ENCODE measurements around the gene INPP5K. TPM values are rescaled to one million over a fixed set of nuclear protein-coding genes. Genes with fewer than 3 reads are reported as not detected.
A peak's percentile ranks its signal among the peaks of the same experiment; 100 is the strongest.

Gene INPP5K
- total RNA-seq, 2 experiments from 2014 or later = 199 to 207 TPM

DNA sequence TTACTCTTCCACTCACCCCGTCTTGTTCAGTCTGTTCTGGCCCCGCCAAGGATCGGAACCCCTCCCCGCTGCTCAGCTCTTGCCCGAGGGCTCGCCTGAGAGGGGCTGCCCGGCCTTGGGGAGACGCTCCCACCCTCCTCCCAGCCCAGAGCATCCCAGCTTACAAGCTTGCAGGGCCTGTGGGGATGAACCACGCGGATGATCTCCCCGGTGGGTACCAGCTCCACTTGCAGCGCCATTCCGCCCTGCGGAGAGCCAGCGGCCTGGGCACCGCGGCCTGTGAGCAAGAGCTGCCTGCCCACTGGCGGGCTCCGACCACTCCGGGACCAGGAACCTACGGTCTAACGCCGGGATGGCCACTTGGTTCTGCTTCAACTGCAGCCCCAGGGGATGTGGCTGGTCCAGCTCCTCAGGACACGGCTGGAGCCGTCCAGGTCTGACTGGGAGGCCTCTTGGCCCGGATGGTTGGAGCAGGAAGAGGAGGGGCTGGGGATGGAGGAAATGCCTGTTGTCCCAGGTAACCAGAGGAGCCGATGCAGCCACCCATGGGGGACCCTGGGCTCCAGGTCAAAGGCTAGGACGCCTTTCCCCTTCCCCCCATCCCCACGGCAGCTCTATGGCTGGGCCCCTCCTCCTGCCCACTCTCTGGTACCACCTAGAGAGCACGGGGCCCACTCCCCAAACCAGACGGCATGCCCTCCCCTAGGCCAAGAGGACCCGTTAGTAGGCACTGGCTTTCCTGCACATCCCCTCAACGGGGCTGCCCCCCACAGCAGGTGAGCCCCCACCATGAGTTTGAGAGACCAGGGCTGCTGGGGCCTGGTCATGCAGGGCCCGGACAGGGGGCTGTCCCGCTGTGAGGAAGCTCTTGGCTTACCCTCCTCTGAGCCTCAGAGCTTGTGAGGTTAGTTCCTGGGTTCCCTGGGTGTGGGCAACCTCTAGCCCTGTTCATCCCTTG lies 23.9 kb downstream of the INPP5K start, which contains the start of gene MYO1C:
TSS of gene MYO1C (minus strand) at position 438 of the 958 bp plus-strand sequence. CDS start at position 239, 199 bp downstream.
- no peaks in the 10 kb centered on the region for H3K27me3 Mint-ChIP-seq
- Histone ChIP-seq H3K27me3 (ENCODE audit: control insufficient read depth in 1 of 2, insufficient read depth in 2 of 2, low read length in 2 of 2) (no peaks in the 10 kb centered on the region), H3K4me1 (ENCODE audit: insufficient read depth, low read length) (peaks cover 52% of the 10 kb centered on the region), H3K36me3 (ENCODE audit: insufficient read depth, low read length) (peaks cover 28% of the 10 kb centered on the region), H3K4me3 (ENCODE audit: low read length) (peak within 1 kb of the TSS; percentile 49), H3K9me3 (ENCODE audit: control insufficient read depth in 1 of 2, insufficient read depth in 1 of 2, low read length in 2 of 2) (no peaks in the 10 kb centered on the region), H3K27ac (ENCODE audit: low read depth in 1 of 2, low read length in 2 of 2) (no peak within 1 kb of the TSS)
- ChIA-PET POLR2A (interaction anchor here (1.1 to 4.1 kb wide), 4 partner anchors 24 to 36 kb away, joined by 3 to 33 read pairs (median 6); partner anchors contain the start of genes CRK and INPP5K), CTCF (interaction anchor here (1.1 kb wide), 1 partner anchor 23 kb away, joined by 5 read pairs; no protein-coding TSS in a partner anchor)
- intact Hi-C loops (cut with DNase I, micrococcal nuclease) = loop anchor here (2.0 to 5.0 kb wide), 2 partner anchors 22 to 35 kb away; partner anchors contain the start of gene CRK (in 1 of the 2)
- TF ChIP-seq, protein P1, sequence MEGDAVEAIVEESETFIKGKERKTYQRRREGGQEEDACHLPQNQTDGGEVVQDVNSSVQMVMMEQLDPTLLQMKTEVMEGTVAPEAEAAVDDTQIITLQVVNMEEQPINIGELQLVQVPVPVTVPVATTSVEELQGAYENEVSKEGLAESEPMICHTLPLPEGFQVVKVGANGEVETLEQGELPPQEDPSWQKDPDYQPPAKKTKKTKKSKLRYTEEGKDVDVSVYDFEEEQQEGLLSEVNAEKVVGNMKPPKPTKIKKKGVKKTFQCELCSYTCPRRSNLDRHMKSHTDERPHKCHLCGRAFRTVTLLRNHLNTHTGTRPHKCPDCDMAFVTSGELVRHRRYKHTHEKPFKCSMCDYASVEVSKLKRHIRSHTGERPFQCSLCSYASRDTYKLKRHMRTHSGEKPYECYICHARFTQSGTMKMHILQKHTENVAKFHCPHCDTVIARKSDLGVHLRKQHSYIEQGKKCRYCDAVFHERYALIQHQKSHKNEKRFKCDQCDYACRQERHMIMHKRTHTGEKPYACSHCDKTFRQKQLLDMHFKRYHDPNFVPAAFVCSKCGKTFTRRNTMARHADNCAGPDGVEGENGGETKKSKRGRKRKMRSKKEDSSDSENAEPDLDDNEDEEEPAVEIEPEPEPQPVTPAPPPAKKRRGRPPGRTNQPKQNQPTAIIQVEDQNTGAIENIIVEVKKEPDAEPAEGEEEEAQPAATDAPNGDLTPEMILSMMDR (IDR thresholded peaks at IDR 0.05) = no peak
- peaks cover 35% of the 10 kb centered on the region for H3K36me3 Mint-ChIP-seq (ENCODE audit: low read depth)
- peak within 1 kb of the TSS; percentile 80 for H3K27ac Mint-ChIP-seq
- ATAC-seq (ENCODE audit: poor library complexity) (no peak), DNase-seq (peak in 1 of 14 experiments; percentile 42)
- H3K9me3 Mint-ChIP-seq = no peaks in the 10 kb centered on the region
- H3K4me1 Mint-ChIP-seq (ENCODE audit: low read depth) = peaks cover 34% of the 10 kb centered on the region
- H3K4me3 Mint-ChIP-seq = peak within 1 kb of the TSS; percentile 91

DNA sequence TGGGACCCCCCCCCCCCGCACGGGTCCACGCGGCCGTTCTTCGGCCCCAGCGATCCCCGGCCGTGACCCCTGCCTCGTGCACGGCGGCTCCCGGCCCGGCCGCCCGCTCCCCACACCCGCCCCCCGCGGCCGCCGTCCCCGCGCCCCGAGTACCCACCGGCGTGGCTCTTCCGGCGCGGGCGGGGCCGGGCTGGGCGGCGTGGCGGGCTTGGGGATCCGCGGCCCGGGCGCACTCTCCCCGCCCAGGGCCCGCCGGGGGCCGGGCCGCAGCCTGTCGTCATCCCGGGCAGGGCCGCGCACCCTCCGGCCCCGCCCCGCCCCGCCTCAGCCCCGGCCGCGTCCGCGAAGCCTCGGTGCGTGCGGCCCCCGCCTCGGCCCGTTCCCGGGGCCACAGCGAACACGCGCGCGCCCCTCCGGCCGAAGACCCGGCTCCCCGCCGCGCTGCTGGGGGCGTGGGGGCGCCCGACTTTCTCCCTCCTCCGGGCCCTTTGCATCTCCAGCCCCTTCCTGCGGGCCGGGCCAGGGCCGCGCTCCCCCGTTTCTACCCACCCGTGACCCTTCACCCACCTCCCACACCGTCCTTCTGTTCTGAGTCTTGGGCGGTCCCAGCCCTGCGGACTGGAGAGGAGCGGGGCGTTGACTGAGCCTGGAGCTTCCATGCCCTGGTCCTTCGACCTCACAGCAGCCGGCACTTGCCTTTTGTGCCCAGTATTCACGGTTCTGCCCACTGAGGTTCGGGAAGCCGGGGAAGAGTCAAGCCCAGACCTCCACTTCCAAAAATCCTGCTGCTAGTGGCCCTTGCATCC lies 24.8 kb downstream of the INPP5K start:
- ATAC-seq (ENCODE audit: poor library complexity) (peak; percentile 14), DNase-seq (peak in 6 of 14 experiments; percentile 38 to 74 (median 58))
- Mint-ChIP-seq H3K9me3 (no peaks in the 10 kb centered on the region), H3K36me3 (ENCODE audit: low read depth) (peaks cover 26% of the 10 kb centered on the region), H3K4me1 (ENCODE audit: low read depth) (peaks cover 40% of the 10 kb centered on the region), H3K4me3 (peak overlapping the region; percentile 91), H3K27ac (peak overlapping the region; percentile 80), H3K27me3 (no peaks in the 10 kb centered on the region)
- TF ChIP-seq, protein P1 (IDR thresholded peaks at IDR 0.05) = no peak
- intact Hi-C loops (cut with DNase I, micrococcal nuclease) = loop anchor here (2.0 to 5.0 kb wide), 2 partner anchors 23 to 34 kb away; partner anchors contain the start of gene CRK (in 1 of the 2)
- Histone ChIP-seq H3K27ac (ENCODE audit: low read depth in 1 of 2, low read length in 2 of 2) (peak overlapping the region in 1 of 2 donors; percentile 66), H3K36me3 (ENCODE audit: insufficient read depth, low read length) (peaks cover 20% of the 10 kb centered on the region), H3K27me3 (ENCODE audit: control insufficient read depth in 1 of 2, insufficient read depth in 2 of 2, low read length in 2 of 2) (no peaks in the 10 kb centered on the region), H3K4me1 (ENCODE audit: insufficient read depth, low read length) (peaks cover 61% of the 10 kb centered on the region), H3K9me3 (ENCODE audit: control insufficient read depth in 1 of 2, insufficient read depth in 1 of 2, low read length in 2 of 2) (no peaks in the 10 kb centered on the region), H3K4me3 (ENCODE audit: low read length) (peak overlapping the region; percentile 67)
- CTCF ChIA-PET = interaction anchor here (1.1 kb wide), 1 partner anchor 24 kb away, joined by 5 read pairs; no protein-coding TSS in a partner anchor
- POLR2A ChIA-PET = interaction anchor here (1.1 to 4.1 kb wide), 3 partner anchors 24 to 28 kb away, joined by 3 to 33 read pairs (median 5); partner anchors contain the start of gene INPP5K

Measured in CD4-positive, alpha-beta T cell (primary cell).